ENCODE measurements around the gene CD2BP2. TPM values are rescaled to one million over a fixed set of nuclear protein-coding genes. Genes with fewer than 3 reads are reported as not detected.
"Not testable (repeated sequence)": the region's sequence is repeated elsewhere in the genome, so short reads cannot be mapped to it uniquely, and the experiment has no call there.

Gene CD2BP2
- total and polyA plus RNA-seq, 9 of the 15 experiments (the other 6 are each of a cell fraction or from before 2014, with no cell fraction given), result 3.9 to 51.1 (median 32.8) TPM

- TF ChIP-seq, protein P1, sequence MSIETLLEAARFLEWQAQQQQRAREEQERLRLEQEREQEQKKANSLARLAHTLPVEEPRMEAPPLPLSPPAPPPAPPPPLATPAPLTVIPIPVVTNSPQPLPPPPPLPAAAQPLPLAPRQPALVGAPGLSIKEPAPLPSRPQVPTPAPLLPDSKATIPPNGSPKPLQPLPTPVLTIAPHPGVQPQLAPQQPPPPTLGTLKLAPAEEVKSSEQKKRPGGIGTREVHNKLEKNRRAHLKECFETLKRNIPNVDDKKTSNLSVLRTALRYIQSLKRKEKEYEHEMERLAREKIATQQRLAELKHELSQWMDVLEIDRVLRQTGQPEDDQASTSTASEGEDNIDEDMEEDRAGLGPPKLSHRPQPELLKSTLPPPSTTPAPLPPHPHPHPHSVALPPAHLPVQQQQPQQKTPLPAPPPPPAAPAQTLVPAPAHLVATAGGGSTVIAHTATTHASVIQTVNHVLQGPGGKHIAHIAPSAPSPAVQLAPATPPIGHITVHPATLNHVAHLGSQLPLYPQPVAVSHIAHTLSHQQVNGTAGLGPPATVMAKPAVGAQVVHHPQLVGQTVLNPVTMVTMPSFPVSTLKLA (conservative IDR thresholded peaks at IDR 0.05), result peak in 1 of 2 experiments; percentile 67; a peak in 2 of 4 replicates
- TF ChIP-seq SP1 (CRISPR knock-in tag; IDR thresholded peaks at IDR 0.05) (peak; percentile 32), EGR1 (conservative IDR thresholded peaks at IDR 0.05) (0 out of 2 replicates have a peak, but pooled peaks have one; percentile 28), E2F6 (IDR thresholded peaks at IDR 0.05; ENCODE audit: borderline replicate concordance in 1 of 2, extremely low read depth in 1 of 2, insufficient read depth in 1 of 2, insufficient read length in 1 of 2, low read depth in 1 of 2, low read length in 1 of 2, poor library complexity in 1 of 2, severe bottlenecking in 1 of 2) (peak in 1 of 2 experiments; percentile 29), MAZ (CRISPR knock-in tag; conservative IDR thresholded peaks at IDR 0.05 in 1 of 2, IDR thresholded peaks at IDR 0.05 in 1 of 2) (peak; percentile 63 to 83; a peak in 3 of 4 replicates), ZBTB1 (CRISPR knock-in tag; IDR thresholded peaks at IDR 0.05; ENCODE audit: borderline replicate concordance, low read depth) (peak; percentile 53; the same call in 1 of the 2 replicates), ATF1 (tag; IDR thresholded peaks at IDR 0.05) (0 out of 2 replicates have a peak, but pooled peaks have one; percentile 17), CTBP1 (IDR thresholded peaks at IDR 0.05; ENCODE audit: borderline replicate concordance) (peak; percentile 69), HDAC1 (IDR thresholded peaks at IDR 0.05) (peak in 1 of 2 experiments; percentile 25; a peak in 2 of 4 replicates), HNRNPLL (IDR thresholded peaks at IDR 0.05; ENCODE audit: low read depth, low read length, poor library complexity, severe bottlenecking) (peak; percentile 68), MAX (CRISPR knock-in tag; IDR thresholded peaks at IDR 0.05) (peak; percentile 52), SIN3A (IDR thresholded peaks at IDR 0.05; ENCODE audit: borderline replicate concordance in 2 of 2, control insufficient read depth in 1 of 2, low read depth in 2 of 2, low read length in 2 of 2) (peak in 1 of 2 experiments; percentile 52; a peak in 1 of 4 replicates), RB1 (IDR thresholded peaks at IDR 0.05; ENCODE audit: low read depth) (peak; percentile 67), ZNF639 (CRISPR knock-in tag; conservative IDR thresholded peaks at IDR 0.05 in 1 of 2, IDR thresholded peaks at IDR 0.05 in 1 of 2) (peak in 1 of 2 experiments; percentile 54; a peak in 1 of 4 replicates), EP400 (IDR thresholded peaks at IDR 0.05) (peak; percentile 65; the same call in 1 of the 2 replicates)
- TF ChIP-seq, protein P2, sequence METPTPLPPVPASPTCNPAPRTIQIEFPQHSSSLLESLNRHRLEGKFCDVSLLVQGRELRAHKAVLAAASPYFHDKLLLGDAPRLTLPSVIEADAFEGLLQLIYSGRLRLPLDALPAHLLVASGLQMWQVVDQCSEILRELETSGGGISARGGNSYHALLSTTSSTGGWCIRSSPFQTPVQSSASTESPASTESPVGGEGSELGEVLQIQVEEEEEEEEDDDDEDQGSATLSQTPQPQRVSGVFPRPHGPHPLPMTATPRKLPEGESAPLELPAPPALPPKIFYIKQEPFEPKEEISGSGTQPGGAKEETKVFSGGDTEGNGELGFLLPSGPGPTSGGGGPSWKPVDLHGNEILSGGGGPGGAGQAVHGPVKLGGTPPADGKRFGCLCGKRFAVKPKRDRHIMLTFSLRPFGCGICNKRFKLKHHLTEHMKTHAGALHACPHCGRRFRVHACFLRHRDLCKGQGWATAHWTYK (CRISPR knock-in tag; IDR thresholded peaks at IDR 0.05), result peak; percentile 57; the same call in 1 of the 2 replicates
- TF ChIP-seq ATF1 (CRISPR knock-in tag; IDR thresholded peaks at IDR 0.05), result not testable (repeated sequence)
- TF ChIP-seq, protein P3, sequence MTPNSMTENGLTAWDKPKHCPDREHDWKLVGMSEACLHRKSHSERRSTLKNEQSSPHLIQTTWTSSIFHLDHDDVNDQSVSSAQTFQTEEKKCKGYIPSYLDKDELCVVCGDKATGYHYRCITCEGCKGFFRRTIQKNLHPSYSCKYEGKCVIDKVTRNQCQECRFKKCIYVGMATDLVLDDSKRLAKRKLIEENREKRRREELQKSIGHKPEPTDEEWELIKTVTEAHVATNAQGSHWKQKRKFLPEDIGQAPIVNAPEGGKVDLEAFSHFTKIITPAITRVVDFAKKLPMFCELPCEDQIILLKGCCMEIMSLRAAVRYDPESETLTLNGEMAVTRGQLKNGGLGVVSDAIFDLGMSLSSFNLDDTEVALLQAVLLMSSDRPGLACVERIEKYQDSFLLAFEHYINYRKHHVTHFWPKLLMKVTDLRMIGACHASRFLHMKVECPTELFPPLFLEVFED (CRISPR knock-in tag; conservative IDR thresholded peaks at IDR 0.05), result 0 out of 2 replicates have a peak, but pooled peaks have one; percentile 37
Measured at GRCh38 chr16:30335028-30335597, 20.0 kb downstream of the CD2BP2 start (continued).
